GM21576 (cell line): ENCODE data around the gene CES2.
"Not testable (repeated sequence)": the region's sequence is repeated elsewhere in the genome, so short reads cannot be mapped to it uniquely, and the experiment has no call there.

Experiments
- ATAC-seq: cut with Tn5 transposase; IDR thresholded peaks from one replicate; pipeline ENCODE4 v1.9.1; 2021; ENCODE audit warnings: mild to moderate bottlenecking, moderate library complexity; ENCODE audit not compliant: unreplicated experiment

CES2 gene

DNA sequence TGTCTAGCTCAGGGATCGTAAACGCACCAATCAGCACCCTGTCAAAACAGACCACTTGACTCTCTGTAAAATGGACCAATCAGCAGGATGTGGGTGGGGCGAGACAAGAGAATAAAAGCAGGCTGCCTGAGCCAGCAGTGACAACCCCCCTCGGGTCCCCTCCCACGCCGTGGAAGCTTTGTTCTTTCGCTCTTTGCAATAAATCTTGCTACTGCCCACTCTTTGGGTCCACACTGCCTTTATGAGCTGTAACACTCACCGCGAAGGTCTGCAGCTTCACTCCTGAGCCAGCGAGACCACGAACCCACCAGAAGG lies 39.6 kb downstream of the CES2 start:
- ATAC-seq = not testable (repeated sequence)

DNA sequence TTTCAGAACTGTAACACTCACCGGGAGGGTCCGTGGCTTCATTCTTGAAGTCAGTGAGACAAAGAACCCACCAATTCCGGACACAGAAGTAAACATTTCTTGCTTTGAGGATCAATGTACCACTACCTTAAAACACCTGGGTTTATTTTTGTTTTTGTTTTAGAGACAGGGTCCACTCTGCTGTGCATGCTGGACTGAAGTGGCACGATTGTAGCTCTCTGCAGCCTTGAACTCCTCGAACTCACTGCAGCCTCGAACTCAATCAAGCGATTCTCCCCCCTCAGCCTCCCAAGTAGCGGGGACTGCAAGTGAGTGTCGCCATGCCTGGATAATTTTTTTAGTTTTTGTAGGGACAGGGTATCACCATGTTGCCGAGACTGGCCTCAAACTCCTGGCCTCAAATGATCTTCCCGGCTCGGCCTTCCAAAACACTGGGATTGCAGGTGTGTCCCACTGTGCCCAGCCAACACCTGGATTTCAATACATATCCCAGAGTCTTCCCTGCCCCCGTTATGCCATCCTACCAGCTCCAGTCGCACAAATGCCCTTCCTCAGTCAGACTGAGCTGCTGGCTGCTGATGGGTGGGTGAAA lies 40.1 kb downstream of the CES2 start:
- no peak for ATAC-seq

DNA sequence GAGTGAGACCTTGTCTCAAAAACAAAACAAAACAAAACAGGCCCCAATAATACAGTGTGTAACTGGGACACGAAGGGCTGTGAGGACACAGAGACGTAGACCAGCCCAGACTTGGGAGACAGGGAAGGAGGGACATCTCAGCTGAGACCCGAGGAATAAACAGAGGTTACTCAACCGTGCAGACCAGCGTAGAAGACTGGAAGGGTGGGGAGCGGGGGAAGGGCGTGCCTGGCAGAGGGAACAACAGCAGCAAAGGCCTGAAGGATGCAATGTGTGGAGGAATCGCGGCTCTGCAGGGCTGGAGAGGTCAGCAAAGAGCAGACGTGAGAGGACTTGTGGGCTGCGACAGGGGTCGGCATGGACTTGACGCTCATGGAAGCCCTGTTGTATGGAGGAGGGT lies 41.4 kb downstream of the CES2 start:
- ATAC-seq = no peak

DNA sequence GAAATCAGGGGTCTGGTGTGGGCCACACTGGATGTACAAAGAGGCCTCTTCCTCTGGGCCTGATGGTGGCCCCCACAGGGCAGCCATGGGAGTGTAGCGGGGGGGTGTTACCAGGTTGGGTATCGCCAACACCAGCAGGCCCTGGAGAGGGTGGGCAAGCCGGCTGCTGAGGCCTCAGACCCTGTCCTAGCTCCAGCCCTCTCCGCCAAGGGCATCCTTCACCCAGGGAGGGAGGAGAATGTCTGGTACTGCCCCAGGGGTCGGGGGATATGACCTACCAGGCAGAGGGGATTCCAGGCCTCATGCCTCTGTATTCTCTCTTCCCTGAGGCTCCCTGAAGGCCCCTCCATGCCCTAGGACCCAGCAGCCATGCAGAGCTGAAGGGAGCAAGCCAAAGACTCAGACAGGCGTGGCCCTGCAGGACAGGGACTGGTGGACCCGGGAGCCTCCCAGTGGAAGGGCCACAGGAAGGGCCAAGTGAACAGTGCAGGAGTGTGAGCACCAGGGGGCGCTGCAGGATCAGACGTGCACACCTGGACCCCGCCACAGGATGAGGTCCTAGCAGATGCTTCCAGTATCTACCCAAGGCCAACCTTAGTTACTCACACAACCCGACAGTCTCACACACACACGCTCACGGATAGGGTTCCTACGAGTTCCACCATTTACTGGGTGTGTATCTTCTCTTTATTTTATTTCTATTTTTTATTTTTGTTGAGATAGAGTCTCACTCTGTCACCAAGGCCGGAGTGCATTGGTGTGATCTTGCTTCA lies 42.2 kb downstream of the CES2 start:
- ATAC-seq = peak; percentile 66

DNA sequence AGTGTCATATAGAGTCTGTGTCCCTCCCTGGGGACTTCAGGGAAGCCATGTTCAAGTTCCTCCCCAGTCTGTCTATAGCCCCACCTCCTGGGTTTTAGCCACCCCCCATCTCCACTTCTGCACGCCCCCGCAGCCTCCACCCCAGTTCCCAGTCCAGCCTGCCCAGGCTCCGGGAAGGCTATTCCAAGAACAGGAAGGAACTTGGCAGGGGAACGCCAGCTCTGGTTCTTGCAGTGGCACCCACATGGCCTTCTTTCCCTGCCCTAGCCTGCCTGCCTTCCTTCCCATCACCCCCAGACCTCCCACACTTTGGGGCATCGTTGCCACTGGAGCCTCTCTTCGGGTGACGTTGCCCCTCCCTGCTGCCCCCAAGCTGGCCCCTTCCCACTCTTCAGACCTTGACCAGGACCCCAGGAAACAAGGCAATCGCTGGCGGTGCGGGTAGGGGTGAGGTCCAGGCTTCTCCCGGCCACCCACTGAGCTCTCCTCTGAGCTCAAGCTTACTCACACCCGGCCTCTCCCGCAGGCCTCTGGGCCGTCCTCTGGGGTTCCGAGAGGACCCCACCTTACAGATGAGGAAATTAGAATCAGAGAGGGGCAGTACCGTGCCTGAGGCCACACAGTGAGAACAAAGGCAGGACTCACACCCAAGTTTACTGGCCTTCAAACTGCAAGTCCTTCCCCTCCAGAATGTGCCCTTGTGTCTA lies 43.8 kb downstream of the CES2 start:
- ATAC-seq = no peak

DNA sequence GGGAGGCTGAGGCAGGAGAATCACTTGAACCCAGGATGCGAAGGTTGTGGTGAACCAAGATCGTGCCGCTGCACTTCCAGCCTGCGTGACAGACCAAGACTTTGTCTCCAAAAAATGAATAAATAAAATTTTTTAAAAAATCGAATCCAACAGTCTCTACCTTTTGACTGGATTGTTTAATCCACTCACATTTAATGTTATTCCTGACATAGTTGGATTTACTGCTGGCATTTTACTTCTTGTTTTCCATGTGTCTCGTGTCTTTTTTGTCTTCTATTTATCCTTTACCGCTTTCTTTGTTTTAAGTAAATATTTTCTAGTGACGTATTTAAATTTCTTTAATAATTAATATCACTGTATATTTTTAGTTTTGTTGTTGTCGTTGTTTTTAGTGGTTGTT lies 47.7 kb downstream of the CES2 start:
- ATAC-seq = no peak

DNA sequence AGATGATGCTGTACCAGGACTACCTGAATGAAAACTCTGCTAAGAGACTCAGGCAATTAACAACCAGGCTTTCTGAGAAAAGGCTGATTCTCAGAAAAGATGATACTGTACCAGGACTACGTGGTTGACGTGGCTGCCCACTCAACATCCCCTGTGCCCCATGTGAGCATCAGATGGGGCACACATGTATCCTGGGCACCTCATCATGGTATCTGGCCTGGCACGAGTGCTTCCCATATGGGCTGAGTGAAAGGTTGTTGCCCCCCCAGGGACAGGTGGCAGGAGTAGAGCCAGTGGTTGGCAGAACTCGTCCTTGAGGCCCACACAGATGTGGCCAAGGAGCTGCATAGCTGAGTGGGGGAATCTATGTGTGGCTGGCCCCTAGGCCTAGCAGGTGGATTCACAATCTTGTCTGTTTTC lies 49.6 kb downstream of the CES2 start:
- ATAC-seq = no peak

DNA sequence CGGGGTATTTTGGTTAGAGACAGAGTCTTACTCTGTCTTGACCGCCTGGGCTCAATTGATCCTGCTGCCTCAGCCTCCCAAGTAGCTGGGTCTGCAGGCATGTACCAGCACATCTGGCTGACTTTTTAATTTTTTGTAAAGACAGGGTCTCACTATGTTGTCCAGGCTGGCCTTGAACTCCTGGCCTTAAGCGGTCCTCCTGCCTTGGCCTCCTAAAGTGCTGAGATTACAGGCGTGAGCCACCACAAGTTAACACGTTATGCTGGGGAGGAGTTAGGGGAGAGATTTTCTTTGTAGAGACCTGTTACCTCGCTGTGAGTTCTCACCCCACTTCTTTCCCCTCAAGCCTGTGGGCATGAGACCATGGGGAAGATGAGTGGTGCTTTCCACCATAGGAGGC lies 51.2 kb downstream of the CES2 start:
- no peak for ATAC-seq

DNA sequence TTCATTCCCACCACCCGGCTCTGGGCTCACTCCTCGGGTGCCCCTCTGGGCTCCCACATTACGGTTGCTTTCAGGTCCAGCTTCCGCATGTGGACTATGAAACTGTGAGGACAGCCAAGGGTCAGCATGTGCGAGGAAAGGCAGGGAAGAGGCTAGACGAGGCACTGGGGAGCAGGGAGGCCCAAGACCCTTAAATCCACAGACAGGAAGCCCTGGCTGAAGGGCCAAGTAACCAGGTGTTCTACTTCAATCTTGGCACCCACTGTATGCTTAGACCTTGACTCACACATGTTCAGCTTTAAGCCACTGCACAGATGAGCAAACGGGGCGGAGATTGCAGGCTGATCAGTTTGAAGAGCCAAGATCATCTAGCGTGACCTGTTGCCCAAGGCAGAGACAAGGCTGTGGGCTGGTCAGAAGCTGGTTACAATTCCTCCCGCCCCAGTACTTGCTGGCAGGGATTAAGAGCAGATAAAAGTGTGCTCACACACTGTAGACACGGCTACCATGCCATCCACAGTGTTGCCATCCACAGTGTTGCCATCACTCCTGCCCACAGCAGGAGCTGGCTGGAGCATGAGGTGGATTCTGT lies 53.0 kb downstream of the CES2 start, which contains the start of gene CES4A:
Gene CES4A, plus strand, starts transcription at position 393 of the 592 bp plus-strand sequence. Its CDS starts 184 bp downstream, at position 577.
- ATAC-seq = no peak

DNA sequence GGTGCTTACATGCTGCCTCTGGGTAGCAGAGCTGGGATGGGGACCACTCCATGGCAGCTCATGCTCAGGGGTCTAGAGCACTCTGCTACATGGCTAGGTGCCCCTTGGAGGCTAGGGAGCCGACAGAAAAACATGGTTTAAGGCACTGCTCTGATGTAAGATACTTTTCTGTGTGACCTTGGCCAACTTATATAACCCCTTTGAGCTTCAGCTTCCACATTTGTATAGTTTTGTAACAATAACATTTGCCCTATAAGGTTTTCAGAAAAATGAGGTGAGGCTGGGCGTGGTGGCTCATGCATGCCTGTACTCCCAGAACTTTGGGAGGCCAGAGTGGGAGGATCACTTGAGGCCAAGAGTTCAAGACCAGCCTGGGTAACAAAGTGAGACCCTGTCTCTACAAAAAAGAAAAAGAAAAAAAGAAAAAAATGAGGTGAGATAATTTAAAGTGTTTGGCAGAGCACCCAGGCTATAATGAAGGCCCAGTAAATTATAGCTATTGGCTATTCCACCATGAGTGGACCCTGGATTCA lies 56.3 kb downstream of the CES2 start:
- ATAC-seq = no peak

DNA sequence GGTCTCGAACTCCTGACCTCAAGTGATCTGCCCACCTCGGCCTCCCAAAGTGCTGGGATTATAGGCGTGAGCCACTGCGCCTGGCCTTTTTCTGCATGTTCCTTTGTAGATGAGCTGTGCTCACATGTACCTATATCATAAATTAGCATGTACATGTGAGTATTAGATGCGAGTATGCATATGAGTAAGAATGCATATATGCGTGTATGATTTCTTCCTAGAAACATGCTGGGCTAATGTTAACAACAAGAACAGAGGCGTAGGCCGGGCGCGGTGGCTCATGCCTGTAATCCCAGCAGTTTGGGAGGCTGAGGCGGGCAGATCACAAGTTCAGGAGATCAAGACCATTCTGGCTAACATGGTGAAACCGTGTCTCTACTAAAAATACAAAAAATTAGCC lies 58.2 kb downstream of the CES2 start:
- not testable (repeated sequence) for ATAC-seq
